ENCODE data around the gene CAPN9. TPM values are rescaled to one million over a fixed set of nuclear protein-coding genes. Genes with fewer than 3 reads are reported as not detected.

Gene CAPN9
- total and polyA plus RNA-seq, 4 donors: not detected

DNA sequence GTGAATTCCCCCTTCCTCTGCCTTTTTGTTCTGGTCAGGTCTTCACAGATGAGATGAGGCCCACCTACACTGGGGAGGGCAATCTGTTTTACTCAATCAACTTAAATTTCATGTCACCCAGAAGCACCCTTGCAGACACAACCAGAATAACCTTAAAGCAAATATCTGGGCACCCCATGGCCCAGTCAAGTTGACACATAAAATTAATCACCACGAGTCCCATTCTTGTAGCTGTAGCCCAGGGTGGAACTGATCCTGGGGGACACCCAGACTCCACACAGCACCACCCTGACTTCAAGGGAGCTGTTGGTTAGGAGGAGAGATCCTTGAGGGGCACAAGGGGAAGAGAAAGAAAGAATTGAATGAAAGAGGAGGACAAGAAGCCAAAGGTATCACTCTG, 23.1 kb downstream of the CAPN9 start:
- Histone ChIP-seq H3K4me3 (ENCODE audit: low read depth in 1 of 3, low read length in 3 of 3) (no peak overlapping the region), H3K27ac (ENCODE audit: low read depth in 1 of 2, low read length in 2 of 2) (no peak overlapping the region), H3K9me3 (ENCODE audit: control insufficient read depth in 4 of 4, low read length in 3 of 4) (no peaks in the 10 kb centered on the region), H3K9ac (ENCODE audit: low read depth in 1 of 2, low read length in 2 of 2) (no peak overlapping the region), H3K27me3 (ENCODE audit: control insufficient read depth in 4 of 4, insufficient read depth in 4 of 4, low read length in 3 of 4) (no peaks in the 10 kb centered on the region), H3K36me3 (ENCODE audit: control insufficient read depth in 4 of 4, insufficient read depth in 3 of 4, low read depth in 1 of 4, low read length in 3 of 4) (no peaks in the 10 kb centered on the region), H3K4me1 (ENCODE audit: control insufficient read depth in 4 of 4, insufficient read depth in 4 of 4, low read length in 3 of 4) (peaks cover 3 to 20% (median 14%) of the 10 kb centered on the region in 4 donors)
- TF ChIP-seq NR2F2 (IDR thresholded peaks at IDR 0.05) (no peak), RAD21 (IDR thresholded peaks at IDR 0.05) (no peak), RXRA (IDR thresholded peaks at IDR 0.05) (no peak), YY1 (IDR thresholded peaks at IDR 0.05) (no peak), FOXA1 (IDR thresholded peaks at IDR 0.05) (no peak), JUND (IDR thresholded peaks at IDR 0.05) (no peak), HNF4A (conservative IDR thresholded peaks at IDR 0.05) (no peak), FOXA2 (IDR thresholded peaks at IDR 0.05) (no peak), HNF4G (IDR thresholded peaks at IDR 0.05) (no peak), GABPA (IDR thresholded peaks at IDR 0.05 in 1 of 2, conservative IDR thresholded peaks at IDR 0.05 in 1 of 2) (no peak), TAF1 (conservative IDR thresholded peaks at IDR 0.05) (no peak), SP1 (IDR thresholded peaks at IDR 0.05) (no peak), EGR1 (IDR thresholded peaks at IDR 0.05; ENCODE audit: low read depth in 2 of 2) (no peak)
- TF ChIP-seq, protein P1, sequence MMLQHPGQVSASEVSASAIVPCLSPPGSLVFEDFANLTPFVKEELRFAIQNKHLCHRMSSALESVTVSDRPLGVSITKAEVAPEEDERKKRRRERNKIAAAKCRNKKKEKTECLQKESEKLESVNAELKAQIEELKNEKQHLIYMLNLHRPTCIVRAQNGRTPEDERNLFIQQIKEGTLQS (IDR thresholded peaks at IDR 0.05): no peak
- TF ChIP-seq, protein P2, sequence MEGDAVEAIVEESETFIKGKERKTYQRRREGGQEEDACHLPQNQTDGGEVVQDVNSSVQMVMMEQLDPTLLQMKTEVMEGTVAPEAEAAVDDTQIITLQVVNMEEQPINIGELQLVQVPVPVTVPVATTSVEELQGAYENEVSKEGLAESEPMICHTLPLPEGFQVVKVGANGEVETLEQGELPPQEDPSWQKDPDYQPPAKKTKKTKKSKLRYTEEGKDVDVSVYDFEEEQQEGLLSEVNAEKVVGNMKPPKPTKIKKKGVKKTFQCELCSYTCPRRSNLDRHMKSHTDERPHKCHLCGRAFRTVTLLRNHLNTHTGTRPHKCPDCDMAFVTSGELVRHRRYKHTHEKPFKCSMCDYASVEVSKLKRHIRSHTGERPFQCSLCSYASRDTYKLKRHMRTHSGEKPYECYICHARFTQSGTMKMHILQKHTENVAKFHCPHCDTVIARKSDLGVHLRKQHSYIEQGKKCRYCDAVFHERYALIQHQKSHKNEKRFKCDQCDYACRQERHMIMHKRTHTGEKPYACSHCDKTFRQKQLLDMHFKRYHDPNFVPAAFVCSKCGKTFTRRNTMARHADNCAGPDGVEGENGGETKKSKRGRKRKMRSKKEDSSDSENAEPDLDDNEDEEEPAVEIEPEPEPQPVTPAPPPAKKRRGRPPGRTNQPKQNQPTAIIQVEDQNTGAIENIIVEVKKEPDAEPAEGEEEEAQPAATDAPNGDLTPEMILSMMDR (IDR thresholded peaks at IDR 0.05; ENCODE audit: low read depth, low read length, missing input control): no peak
- TF ChIP-seq, protein P3, sequence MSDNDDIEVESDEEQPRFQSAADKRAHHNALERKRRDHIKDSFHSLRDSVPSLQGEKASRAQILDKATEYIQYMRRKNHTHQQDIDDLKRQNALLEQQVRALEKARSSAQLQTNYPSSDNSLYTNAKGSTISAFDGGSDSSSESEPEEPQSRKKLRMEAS (IDR thresholded peaks at IDR 0.05): no peak
- TF ChIP-seq, protein P4, sequence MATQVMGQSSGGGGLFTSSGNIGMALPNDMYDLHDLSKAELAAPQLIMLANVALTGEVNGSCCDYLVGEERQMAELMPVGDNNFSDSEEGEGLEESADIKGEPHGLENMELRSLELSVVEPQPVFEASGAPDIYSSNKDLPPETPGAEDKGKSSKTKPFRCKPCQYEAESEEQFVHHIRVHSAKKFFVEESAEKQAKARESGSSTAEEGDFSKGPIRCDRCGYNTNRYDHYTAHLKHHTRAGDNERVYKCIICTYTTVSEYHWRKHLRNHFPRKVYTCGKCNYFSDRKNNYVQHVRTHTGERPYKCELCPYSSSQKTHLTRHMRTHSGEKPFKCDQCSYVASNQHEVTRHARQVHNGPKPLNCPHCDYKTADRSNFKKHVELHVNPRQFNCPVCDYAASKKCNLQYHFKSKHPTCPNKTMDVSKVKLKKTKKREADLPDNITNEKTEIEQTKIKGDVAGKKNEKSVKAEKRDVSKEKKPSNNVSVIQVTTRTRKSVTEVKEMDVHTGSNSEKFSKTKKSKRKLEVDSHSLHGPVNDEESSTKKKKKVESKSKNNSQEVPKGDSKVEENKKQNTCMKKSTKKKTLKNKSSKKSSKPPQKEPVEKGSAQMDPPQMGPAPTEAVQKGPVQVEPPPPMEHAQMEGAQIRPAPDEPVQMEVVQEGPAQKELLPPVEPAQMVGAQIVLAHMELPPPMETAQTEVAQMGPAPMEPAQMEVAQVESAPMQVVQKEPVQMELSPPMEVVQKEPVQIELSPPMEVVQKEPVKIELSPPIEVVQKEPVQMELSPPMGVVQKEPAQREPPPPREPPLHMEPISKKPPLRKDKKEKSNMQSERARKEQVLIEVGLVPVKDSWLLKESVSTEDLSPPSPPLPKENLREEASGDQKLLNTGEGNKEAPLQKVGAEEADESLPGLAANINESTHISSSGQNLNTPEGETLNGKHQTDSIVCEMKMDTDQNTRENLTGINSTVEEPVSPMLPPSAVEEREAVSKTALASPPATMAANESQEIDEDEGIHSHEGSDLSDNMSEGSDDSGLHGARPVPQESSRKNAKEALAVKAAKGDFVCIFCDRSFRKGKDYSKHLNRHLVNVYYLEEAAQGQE (IDR thresholded peaks at IDR 0.05): no peak
- TF ChIP-seq, protein P5, sequence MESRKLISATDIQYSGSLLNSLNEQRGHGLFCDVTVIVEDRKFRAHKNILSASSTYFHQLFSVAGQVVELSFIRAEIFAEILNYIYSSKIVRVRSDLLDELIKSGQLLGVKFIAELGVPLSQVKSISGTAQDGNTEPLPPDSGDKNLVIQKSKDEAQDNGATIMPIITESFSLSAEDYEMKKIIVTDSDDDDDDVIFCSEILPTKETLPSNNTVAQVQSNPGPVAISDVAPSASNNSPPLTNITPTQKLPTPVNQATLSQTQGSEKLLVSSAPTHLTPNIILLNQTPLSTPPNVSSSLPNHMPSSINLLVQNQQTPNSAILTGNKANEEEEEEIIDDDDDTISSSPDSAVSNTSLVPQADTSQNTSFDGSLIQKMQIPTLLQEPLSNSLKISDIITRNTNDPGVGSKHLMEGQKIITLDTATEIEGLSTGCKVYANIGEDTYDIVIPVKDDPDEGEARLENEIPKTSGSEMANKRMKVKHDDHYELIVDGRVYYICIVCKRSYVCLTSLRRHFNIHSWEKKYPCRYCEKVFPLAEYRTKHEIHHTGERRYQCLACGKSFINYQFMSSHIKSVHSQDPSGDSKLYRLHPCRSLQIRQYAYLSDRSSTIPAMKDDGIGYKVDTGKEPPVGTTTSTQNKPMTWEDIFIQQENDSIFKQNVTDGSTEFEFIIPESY (IDR thresholded peaks at IDR 0.05): no peak
- no peak for DNase-seq (ENCODE audit: low spot score)
- 85% methylated on average over 1 of the region's 1 CpG for WGBS

All from liver (tissue), 9 donors.